SU-DHL-6 (cell line): ENCODE results near the gene CDC6.

Experiments
- H2AFZ ChIP-seq: fragments of 200-600 bp; sonication (generic); 2 replicates; pipeline ENCODE4 v1.6.1; 2014; ENCODE audit warnings: low read depth, mild to moderate bottlenecking, moderate library complexity, mixed read lengths, antibody characterized with exemption, low read length; ENCODE audit not compliant: severe bottlenecking
- H3F3A ChIP-seq: fragments of 200-600 bp; shearing (Covaris generic); 2 replicates; pipeline ENCODE4 v1.6.0; 2016; ENCODE audit warnings: antibody characterized with exemption, mild to moderate bottlenecking; ENCODE audit not compliant: insufficient read depth
- H3K27ac ChIP-seq: fragments of 200-600 bp; sonication (generic); 2 replicates; pipeline ENCODE4 v1.5.1; 2016; ENCODE audit warnings: low read depth, mild to moderate bottlenecking, low read length, moderate library complexity, mixed read lengths
- H3K27me3 ChIP-seq: fragments of 200-600 bp; sonication (generic), shearing (Covaris generic); 2 replicates; pipeline ENCODE4 v1.6.0; 2014; ENCODE audit warnings: mild to moderate bottlenecking, low read length
- H3K36me3 ChIP-seq: fragments of 200-600 bp; sonication (generic); 2 replicates; pipeline ENCODE4 v1.6.1; 2014; ENCODE audit warnings: mild to moderate bottlenecking, low read length, mixed read lengths
- H3K4me2 ChIP-seq: fragments of 300-600, 200-600 bp; shearing (Covaris generic), sonication (generic); 2 replicates; pipeline ENCODE4 v1.6.0; 2014; ENCODE audit warnings: low read length, low read depth, mild to moderate bottlenecking; ENCODE audit not compliant: poor library complexity, severe bottlenecking
- H3K4me3 ChIP-seq: fragments of 200-600 bp; sonication (generic); 2 replicates; pipeline ENCODE4 v1.5.1; 2014; ENCODE audit warnings: antibody characterized with exemption, low read length, mild to moderate bottlenecking, mixed read lengths; ENCODE audit not compliant: insufficient read depth, poor library complexity, severe bottlenecking
- H3K79me2 ChIP-seq: fragments of 200-600 bp; sonication (generic); 2 replicates; pipeline ENCODE4 v1.6.1; 2014; ENCODE audit warnings: mild to moderate bottlenecking, low read length, moderate library complexity; ENCODE audit not compliant: insufficient read depth
- H3K9ac ChIP-seq: fragments of 200-600 bp; sonication (generic); 2 replicates; pipeline ENCODE4 v1.7.0; 2014; ENCODE audit warnings: mild to moderate bottlenecking, low read length
- H3K9me2 ChIP-seq: fragments of 200-600 bp; sonication (generic); replicated peaks from 2 replicates; pipeline ENCODE4 v1.6.1; 2014; ENCODE audit warnings: low read length; ENCODE audit not compliant: insufficient read depth
- H3K9me3 ChIP-seq: fragments of 200-600 bp; sonication (generic); 2 replicates; pipeline ENCODE4 v1.6.1; 2014; ENCODE audit warnings: low read length, mixed read lengths; ENCODE audit not compliant: insufficient read depth
- H4K20me1 ChIP-seq: fragments of 200-600 bp; sonication (generic); 2 replicates; pipeline ENCODE4 v1.6.1; 2014; ENCODE audit warnings: low read depth, mild to moderate bottlenecking, antibody characterized with exemption, low read length, moderate library complexity, mixed read lengths
- CTCF ChIP-seq: fragments of 200-600 bp; sonication (generic); IDR thresholded peaks from one replicate; pipeline ENCODE4 v1.5.1; 2017; ENCODE audit warnings: antibody characterized with exemption, mild to moderate bottlenecking, low read length, moderate library complexity; ENCODE audit not compliant: insufficient read depth, poor library complexity, severe bottlenecking
- EZH2phosphoT487 ChIP-seq: fragments of 200-600 bp; sonication (generic), shearing (Covaris generic); conservative IDR thresholded peaks from 2 replicates; pipeline ENCODE4 v1.6.1; 2018; ENCODE audit warnings: mild to moderate bottlenecking, antibody characterized with exemption, low read length, moderate library complexity, mixed read lengths

Gene CDC6

GRCh38 chr17:40243761-40244160 is 43.9 kb upstream of the CDC6 start:
- Histone ChIP-seq H2AFZ (no peak overlapping the region), H3K9me3 (no peaks in the 10 kb centered on the region), H3K4me3 (no peak overlapping the region), H3K9ac (no peak overlapping the region), H3F3A (peaks cover 6% of the 10 kb centered on the region; the same call in 1 of the 2 replicates), H3K36me3 (no peaks in the 10 kb centered on the region), H3K27ac (no peak overlapping the region), H3K9me2 (no peaks in the 10 kb centered on the region), H3K27me3 (no peaks in the 10 kb centered on the region), H4K20me1 (no peaks in the 10 kb centered on the region), H3K79me2 (peaks cover 77% of the 10 kb centered on the region), H3K4me2 (no peak overlapping the region)
- no peak for TF ChIP-seq CTCF
- no peak for TF ChIP-seq EZH2phosphoT487

- H3F3A ChIP-seq = peaks cover 8% of the 10 kb centered on the region; the same call in 1 of the 2 replicates
- H3K4me2 ChIP-seq = no peak overlapping the region
- H3K9me3 ChIP-seq = no peaks in the 10 kb centered on the region
- no peaks in the 10 kb centered on the region for H4K20me1 ChIP-seq
- no peak overlapping the region for H2AFZ ChIP-seq
- peaks cover 81% of the 10 kb centered on the region for H3K79me2 ChIP-seq
- no peaks in the 10 kb centered on the region for H3K36me3 ChIP-seq
- TF ChIP-seq CTCF (no peak), EZH2phosphoT487 (no peak)
- H3K4me3 ChIP-seq = no peak overlapping the region
- H3K27ac ChIP-seq = no peak overlapping the region
- no peaks in the 10 kb centered on the region for H3K27me3 ChIP-seq
- no peak overlapping the region for H3K9ac ChIP-seq
- no peaks in the 10 kb centered on the region for H3K9me2 ChIP-seq
Observed at GRCh38 chr17:40244255-40244654, 43.4 kb upstream of the CDC6 start.

GRCh38 chr17:40247926-40248495 is 39.7 kb upstream of the CDC6 start:
- TF ChIP-seq EZH2phosphoT487 = no peak
- no peak for TF ChIP-seq CTCF
- H3K27ac ChIP-seq = no peak overlapping the region
- no peaks in the 10 kb centered on the region for H3K27me3 ChIP-seq
- H3K4me3 ChIP-seq = no peak overlapping the region
- no peak overlapping the region for H3K4me2 ChIP-seq
- no peaks in the 10 kb centered on the region for H3K9me2 ChIP-seq
- no peaks in the 10 kb centered on the region for H3K9me3 ChIP-seq
- peaks cover 8% of the 10 kb centered on the region; the same call in 1 of the 2 replicates for H3F3A ChIP-seq
- no peaks in the 10 kb centered on the region for H3K36me3 ChIP-seq
- no peak overlapping the region for H2AFZ ChIP-seq
- no peak overlapping the region for H3K9ac ChIP-seq
- H3K79me2 ChIP-seq = peaks cover 72% of the 10 kb centered on the region
- no peaks in the 10 kb centered on the region for H4K20me1 ChIP-seq
